ENCODE results near the gene CYTH2.
A peak's percentile ranks its signal among the peaks of the same experiment; 100 is the strongest.

CYTH2 gene

GRCh38 chr19:48469289-48469881 lies at the start of gene CYTH2:
TSS of gene CYTH2 (plus strand) at chr19:48469369. CDS start at chr19:48469508, 139 bp downstream.
- DNase-seq = peak; percentile 80

GRCh38 chr19:48421548-48421947 lies 47.6 kb upstream of the CYTH2 start:
- DNase-seq = no peak

DNA sequence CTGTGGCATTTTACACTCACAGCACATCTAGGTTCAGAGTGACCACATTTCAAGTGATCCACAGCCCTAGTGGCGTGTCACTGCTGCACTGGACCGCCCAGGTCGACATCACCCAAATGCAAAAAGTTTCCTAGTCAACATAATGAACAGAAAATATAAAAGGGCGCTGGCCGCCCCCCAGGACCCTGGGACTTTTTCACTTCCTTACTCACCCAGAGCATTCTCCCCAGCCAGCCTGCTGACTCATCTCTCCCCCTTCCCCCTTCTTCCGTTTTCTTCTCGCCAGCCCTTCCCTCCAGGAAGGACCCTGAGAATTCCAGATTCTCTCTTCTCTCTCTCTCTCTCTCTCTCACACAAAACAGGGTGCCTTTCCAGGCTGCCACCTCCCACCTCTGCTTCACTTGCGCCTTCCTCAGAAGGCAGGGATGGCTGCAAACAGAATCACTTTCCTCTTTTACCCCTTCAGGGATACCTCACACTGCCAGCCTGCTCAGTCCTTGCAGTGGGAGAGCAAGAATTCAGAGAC lies 44.4 kb upstream of the CYTH2 start:
- no peak for DNase-seq

DNA sequence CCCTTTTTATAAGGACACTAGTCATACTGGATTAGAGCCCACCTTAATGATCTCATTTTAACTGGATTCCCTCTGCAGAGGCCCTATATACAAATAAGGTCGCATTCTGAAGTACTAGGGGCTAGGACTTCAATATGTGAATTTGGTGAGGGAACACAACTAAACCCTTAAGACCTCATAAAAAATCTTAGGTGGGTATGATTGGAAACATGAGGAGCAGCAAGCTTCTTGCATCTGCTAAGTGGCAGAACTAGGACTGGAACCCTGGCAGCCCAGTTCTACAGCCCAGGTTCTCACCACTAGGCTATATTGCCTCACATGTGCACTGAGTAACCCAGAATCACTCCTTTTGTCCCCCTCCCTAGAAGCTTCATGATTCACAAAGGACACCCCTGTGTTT lies 40.5 kb upstream of the CYTH2 start:
- no peak for DNase-seq

GRCh38 chr19:48433337-48433736 lies 35.8 kb upstream of the CYTH2 start:
- no peak for DNase-seq

DNA sequence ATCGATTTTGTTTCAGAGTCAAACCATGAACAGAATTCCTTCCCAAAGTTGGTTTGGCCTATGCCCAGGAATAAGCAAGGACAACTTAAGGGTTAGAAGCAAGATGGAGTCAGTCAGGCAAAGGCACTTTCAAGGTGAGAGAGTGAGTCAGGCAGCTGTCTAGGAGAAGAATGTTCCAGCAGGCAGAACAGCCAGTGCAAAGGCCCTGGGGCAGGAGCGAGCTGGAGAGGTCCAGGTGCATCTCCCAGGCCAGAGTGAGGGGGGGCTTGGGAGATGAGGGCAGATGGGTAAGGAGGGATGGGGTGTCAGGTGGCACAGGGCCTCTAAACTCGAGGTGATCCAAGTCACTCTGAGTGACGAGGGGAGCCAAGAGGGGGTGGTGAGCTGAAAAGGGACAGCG lies 32.6 kb upstream of the CYTH2 start:
- no peak for DNase-seq

DNA sequence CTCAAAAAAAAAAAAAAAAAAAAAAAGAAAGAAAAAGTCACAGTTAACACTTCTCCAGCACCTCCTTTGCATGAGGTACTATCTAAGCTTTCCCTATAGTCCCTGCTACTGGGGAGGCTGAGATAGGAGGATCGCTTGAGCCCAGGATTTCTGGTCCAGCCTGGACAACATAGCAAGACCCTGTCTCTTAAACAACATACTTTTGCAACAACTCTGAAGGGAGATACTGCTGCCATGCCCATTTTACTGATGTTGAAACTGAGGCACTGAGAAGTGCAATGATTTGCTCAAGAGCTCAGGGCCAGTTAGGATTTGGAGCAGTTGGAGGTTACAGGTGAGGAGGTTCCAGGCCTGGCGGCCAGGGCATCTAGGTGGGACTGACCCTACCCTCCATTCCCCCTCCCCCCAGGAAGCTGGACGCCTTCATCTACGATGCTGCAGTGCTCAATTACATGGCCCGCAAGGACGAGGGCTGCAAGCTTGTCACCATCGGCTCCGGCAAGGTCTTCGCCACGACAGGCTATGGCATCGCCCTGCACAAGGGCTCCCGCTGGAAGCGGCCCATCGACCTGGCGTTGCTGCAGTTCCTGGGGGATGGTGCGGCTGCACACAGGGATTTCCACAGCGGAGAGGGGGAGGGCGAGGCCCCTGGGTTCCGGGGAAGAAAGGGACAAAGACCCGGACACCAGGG lies 27.7 kb upstream of the CYTH2 start:
- DNase-seq = no peak

- DNase-seq = no peak
Observed at GRCh38 chr19:48442116-48443035, 26.8 kb upstream of the CYTH2 start.

- DNase-seq = no peak
Observed at GRCh38 chr19:48443256-48443655, 25.9 kb upstream of the CYTH2 start.

- no peak for DNase-seq
Observed at GRCh38 chr19:48443731-48444128, 25.4 kb upstream of the CYTH2 start.

GRCh38 chr19:48444129-48444935 lies 24.8 kb upstream of the CYTH2 start:
- DNase-seq = peak; percentile 7

GRCh38 chr19:48444936-48445200 lies 24.3 kb upstream of the CYTH2 start:
- no peak for DNase-seq

GRCh38 chr19:48445256-48445605 lies 23.9 kb upstream of the CYTH2 start:
- DNase-seq = peak; percentile 67

DNA sequence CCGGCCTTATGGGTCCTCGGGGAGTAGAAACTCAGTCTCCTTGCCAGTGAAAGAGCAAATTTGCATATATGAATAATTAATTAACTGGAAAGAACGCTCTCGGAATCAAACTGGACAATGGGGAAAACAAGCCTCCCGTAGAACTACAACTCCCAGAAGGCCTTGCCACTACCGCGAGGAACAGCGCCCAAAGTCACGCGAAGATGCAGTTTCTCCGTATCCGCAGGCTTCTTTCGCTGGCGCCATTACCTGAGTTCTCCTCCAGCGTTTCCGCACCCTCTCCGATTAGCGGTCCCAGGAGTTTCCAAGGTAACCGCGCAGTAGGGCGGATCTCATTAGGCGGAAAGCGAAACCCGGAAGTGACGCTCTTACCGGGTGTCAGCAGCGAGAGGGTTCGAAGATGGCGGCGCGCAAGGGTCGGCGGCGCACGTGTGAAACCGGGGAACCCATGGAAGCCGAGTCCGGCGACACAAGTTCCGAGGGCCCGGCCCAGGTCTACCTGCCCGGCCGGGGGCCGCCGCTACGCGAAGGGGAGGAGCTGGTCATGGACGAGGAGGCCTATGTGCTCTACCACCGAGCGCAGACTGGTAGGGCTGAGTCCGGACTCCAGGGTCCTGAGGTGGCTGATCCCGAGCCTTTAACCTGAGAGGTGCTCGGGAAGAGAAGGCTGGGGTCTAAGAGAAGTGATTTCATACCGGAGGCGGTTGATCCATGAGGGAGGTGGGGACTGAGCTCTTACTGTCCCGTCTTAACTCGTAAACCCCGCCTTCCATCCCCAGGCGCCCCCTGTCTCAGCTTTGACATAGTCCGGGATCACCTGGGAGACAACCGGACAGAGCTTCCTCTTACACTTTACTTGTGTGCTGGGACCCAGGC lies 23.3 kb upstream of the CYTH2 start, which contains the start of gene GRWD1:
GRWD1 (plus strand) TSS at position 378 of the 876 bp plus-strand sequence; CDS start at position 401, 23 bp downstream.
- DNase-seq = peak; percentile 97

DNA sequence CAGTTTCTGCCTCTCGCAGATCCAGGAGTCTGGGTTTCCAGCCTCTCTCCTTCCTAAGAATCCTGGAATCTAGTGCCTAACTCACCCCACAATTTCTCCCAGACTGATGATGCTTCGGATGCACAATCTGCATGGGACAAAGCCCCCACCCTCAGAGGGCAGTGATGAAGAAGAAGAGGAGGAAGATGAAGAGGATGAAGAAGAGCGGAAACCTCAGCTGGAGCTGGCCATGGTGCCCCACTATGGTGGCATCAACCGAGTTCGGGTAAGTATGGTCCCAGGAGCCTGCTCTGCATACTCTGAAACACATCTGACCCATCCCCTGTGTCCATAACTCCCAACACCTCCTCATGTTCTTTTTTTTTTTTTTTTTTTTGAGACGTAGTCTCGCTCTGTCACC lies 22.6 kb upstream of the CYTH2 start:
- DNase-seq = no peak

GRCh38 chr19:48448563-48448962 lies 20.6 kb upstream of the CYTH2 start:
- DNase-seq = no peak

GRCh38 chr19:48450441-48450840 lies 18.7 kb upstream of the CYTH2 start:
- DNase-seq = no peak

DNA sequence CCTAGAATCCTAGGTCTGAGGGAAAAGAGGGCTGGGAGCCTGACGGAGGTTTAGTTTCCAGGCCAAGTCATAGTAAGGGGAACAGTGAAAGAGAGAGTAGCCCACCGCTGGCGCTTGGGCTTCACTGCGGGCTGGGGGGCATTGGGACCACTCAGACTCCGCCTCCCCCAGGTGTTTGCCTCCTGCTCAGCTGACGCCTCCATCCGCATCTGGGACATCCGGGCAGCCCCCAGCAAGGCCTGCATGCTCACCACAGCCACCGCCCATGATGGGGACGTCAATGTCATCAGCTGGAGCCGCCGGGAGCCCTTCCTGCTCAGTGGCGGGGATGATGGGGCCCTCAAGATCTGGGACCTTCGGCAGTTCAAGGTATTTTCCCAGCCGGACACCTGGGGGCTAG lies 18.3 kb upstream of the CYTH2 start:
- no peak for DNase-seq

DNA sequence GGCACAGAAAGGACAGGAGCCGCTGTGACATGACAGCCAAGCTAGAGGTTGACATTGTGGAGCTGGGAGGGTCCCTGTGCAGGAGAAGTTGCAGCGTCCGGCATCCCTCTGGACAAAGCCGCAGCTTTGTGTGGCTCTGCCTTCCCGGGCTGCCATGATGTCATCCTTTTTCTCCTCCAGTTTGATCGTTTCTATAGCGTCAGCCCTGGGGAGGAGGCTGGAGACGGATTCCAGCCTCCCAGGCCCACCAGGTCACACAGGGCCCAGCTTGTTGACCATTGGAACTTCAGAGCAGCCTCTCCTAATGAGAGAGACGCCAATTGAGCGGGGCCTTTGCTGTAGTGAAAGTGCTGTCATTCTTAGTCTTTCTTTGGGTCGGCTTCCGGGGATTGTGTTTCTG lies 17.5 kb upstream of the CYTH2 start:
- no peak for DNase-seq

DNA sequence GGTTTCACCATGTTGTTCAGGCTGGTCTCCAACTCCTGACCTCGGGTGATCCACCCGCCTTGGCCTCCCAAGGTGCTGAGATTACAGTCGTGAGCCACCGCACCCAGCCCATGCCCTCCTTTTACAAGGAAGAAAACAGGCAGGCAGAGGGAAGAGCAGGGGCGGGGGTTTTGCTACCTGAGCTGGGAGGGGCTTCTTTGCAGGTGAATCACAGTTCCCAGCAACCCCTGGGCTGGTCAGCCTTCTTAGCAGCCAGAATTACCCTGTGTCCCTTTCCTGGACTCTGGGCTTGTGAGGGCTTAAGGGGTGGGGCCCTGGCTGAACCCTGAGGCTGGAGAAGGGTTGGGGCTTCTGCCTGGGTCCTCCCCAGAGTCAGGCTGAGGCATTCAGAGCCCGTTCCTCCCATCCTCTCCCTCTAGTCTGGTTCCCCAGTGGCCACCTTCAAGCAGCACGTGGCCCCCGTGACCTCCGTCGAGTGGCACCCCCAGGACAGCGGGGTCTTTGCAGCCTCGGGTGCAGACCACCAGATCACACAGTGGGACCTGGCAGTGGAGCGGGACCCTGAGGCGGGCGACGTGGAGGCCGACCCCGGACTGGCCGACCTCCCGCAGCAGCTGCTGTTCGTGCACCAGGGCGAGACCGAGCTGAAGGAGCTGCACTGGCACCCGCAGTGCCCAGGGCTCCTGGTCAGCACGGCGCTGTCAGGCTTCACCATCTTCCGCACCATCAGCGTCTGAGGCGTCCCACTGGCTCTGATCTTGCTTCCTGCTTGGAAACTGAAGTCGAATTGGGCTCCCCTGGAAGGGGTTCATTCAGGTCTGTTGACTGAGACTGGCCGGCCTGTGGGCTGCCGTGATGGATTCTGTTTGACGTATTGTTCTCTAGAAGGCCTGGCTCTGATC lies 16.6 kb upstream of the CYTH2 start:
- no peak for DNase-seq

Measured in NCI-H774 (cell line).